Neuron (in vitro differentiated cells): Measurements from ENCODE around the gene IL17RB.

Experiments
- H2AFZ ChIP-seq: one replicate; pipeline ENCODE4 v1.6.1; 2013; ENCODE audit warnings: low read depth, mild to moderate bottlenecking, inconsistent platforms, low read length, moderate library complexity
- H3K27me3 ChIP-seq: one replicate; pipeline ENCODE4 v1.6.1; 2013; ENCODE audit warnings: low read length; ENCODE audit not compliant: insufficient read depth
- H3K36me3 ChIP-seq: one replicate; pipeline ENCODE4 v1.6.1; 2013; ENCODE audit warnings: low read length; ENCODE audit not compliant: insufficient read depth
- H3K4me1 ChIP-seq: one replicate; pipeline ENCODE4 v1.6.1; 2013; ENCODE audit warnings: low read length; ENCODE audit not compliant: insufficient read depth
- H3K4me3 ChIP-seq: 2 replicates; pipeline ENCODE4 v1.5.1; 2013; ENCODE audit warnings: mild to moderate bottlenecking, low read length, moderate library complexity
- H3K9me3 ChIP-seq: one replicate; pipeline ENCODE4 v1.6.1; 2013; ENCODE audit warnings: low read length

The IL17RB gene

GRCh38 chr3:53817211-53817610 lies 29.2 kb upstream of the IL17RB start:
- Histone ChIP-seq H3K36me3 (no peaks in the 10 kb centered on the region), H3K9me3 (no peaks in the 10 kb centered on the region), H3K27me3 (no peaks in the 10 kb centered on the region), H2AFZ (no peak overlapping the region), H3K4me3 (no peak overlapping the region), H3K4me1 (peaks cover 5% of the 10 kb centered on the region)

DNA sequence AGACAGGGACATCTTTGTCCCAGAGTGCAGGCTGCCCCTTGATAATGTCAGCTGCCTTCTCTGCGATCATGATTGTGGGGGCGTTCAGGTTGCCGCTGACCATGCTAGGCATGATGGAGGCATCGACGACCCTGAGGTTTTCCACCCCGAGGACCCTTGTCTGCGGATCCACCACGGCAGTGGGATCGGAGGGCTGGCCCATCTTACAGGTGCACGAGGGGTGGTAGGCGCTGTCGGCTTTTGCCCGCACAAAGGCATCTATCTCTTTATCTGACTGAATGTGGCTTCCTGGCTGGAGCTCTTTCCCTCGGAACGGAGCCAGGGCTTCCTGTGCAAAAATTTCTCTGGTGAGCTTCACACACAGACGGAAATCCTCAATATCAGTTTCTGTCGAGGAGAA lies 28.6 kb upstream of the IL17RB start:
- no peaks in the 10 kb centered on the region for H3K9me3 ChIP-seq
- no peaks in the 10 kb centered on the region for H3K27me3 ChIP-seq
- no peak overlapping the region for H3K4me3 ChIP-seq

GRCh38 chr3:53818221-53819162 lies 27.9 kb upstream of the IL17RB start:
- Histone ChIP-seq H3K9me3 (no peaks in the 10 kb centered on the region), H3K27me3 (no peaks in the 10 kb centered on the region), H3K4me1 (no peaks in the 10 kb centered on the region), H2AFZ (no peak overlapping the region), H3K4me3 (no peak overlapping the region), H3K36me3 (no peaks in the 10 kb centered on the region)

More for the DNA sequence above, 28.6 kb upstream of the IL17RB start:
- no peak overlapping the region for H2AFZ ChIP-seq
- no peaks in the 10 kb centered on the region for H3K36me3 ChIP-seq
- H3K4me1 ChIP-seq, result no peaks in the 10 kb centered on the region

GRCh38 chr3:53819163-53819868 lies 27.1 kb upstream of the IL17RB start:
- Histone ChIP-seq H2AFZ (no peak overlapping the region), H3K4me3 (no peak overlapping the region), H3K4me1 (no peaks in the 10 kb centered on the region), H3K9me3 (no peaks in the 10 kb centered on the region), H3K27me3 (no peaks in the 10 kb centered on the region), H3K36me3 (no peaks in the 10 kb centered on the region)

DNA sequence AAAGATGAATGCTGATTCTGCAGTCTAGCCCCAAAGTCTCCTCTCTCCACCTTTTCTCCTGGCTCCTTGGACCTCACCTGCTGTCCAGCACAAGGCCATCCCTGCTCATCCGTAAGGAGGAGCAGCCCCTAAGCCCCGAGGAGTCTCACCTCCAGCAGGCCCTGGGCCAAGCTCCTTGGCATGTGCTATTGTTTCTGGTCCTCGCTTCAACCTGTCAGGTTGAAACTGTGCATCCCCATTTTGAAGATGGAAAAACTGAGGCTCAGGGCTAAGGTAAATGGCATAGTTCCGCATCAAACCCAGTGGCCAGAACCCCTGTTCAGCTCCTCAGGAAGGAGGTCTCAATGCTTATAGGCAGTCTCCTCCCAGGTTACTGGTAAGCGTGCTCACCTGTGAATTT lies 26.3 kb upstream of the IL17RB start:
- no peaks in the 10 kb centered on the region for H3K36me3 ChIP-seq
- no peaks in the 10 kb centered on the region for H3K27me3 ChIP-seq
- H3K9me3 ChIP-seq, result no peaks in the 10 kb centered on the region
- no peaks in the 10 kb centered on the region for H3K4me1 ChIP-seq
- H2AFZ ChIP-seq, result no peak overlapping the region
- no peak overlapping the region for H3K4me3 ChIP-seq

DNA sequence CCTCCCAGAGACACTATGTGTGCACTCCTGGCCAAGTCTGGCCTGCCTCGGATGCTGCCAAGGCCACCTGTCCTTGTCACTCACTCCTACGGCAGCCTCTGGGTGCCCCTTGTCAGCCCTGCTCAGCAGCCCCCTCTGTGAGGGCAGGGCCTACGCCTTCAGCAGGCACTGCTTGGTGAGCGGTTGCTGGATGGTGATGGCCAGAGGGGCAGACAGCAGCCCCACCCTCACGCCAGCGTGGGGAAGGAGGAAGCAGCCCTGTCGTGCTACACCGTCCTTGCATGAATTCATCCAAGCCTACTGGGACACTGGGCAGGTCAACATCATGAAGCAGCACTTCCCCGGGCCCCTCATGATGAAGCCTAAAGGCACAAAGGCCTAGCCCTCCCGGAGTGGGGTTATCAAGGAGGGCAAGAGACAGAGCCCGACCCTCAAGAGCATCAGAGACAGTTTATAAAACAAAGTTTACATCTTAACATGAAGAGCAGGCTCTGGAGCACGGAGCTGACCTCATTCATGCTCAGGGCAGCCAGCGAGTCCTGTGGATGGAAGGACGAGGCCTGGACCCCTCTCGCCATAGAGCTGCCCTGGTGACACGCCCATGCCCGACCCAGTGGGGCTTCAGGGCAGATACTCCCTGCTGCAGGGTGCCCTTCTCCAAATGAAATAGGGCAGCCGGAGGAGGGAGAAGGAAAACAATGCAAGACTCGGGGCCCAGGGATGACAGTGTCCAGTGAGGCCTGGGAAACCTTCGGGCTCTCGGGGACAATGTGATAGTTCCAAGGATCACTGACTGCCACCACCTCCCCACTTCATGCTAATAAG lies 25.4 kb upstream of the IL17RB start:
- no peak overlapping the region for H2AFZ ChIP-seq
- no peaks in the 10 kb centered on the region for H3K4me1 ChIP-seq
- no peak overlapping the region for H3K4me3 ChIP-seq
- H3K27me3 ChIP-seq, result no peaks in the 10 kb centered on the region
- H3K36me3 ChIP-seq, result no peaks in the 10 kb centered on the region
- no peaks in the 10 kb centered on the region for H3K9me3 ChIP-seq

GRCh38 chr3:53821631-53822121 lies 24.7 kb upstream of the IL17RB start:
- Histone ChIP-seq H3K9me3 (no peaks in the 10 kb centered on the region), H3K27me3 (no peaks in the 10 kb centered on the region), H3K4me1 (no peaks in the 10 kb centered on the region), H3K36me3 (no peaks in the 10 kb centered on the region), H3K4me3 (no peak overlapping the region), H2AFZ (no peak overlapping the region)

DNA sequence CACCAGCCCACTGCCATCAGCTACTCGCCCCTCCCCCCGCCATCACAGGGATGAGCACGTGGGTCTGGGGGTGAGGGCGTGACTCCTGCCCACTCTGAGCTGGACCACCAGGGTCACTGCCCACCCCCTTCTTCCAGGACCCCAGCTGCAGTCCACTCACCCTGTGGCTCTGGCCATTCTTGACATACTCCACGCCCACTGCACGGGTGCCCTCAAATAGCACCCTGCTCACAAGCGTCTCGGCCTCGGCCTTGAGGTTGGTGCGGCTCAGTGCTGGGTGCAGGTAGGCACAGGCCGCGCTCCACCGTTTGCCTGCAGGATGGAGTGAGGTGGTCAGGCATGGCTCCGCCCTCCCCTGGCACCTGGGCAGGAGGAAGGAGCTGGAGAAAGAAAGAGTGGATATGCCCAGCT lies 24.0 kb upstream of the IL17RB start:
- no peaks in the 10 kb centered on the region for H3K27me3 ChIP-seq
- H3K4me1 ChIP-seq, result no peaks in the 10 kb centered on the region
- no peaks in the 10 kb centered on the region for H3K9me3 ChIP-seq
- no peak overlapping the region for H3K4me3 ChIP-seq
- H3K36me3 ChIP-seq, result no peaks in the 10 kb centered on the region
- H2AFZ ChIP-seq, result no peak overlapping the region

DNA sequence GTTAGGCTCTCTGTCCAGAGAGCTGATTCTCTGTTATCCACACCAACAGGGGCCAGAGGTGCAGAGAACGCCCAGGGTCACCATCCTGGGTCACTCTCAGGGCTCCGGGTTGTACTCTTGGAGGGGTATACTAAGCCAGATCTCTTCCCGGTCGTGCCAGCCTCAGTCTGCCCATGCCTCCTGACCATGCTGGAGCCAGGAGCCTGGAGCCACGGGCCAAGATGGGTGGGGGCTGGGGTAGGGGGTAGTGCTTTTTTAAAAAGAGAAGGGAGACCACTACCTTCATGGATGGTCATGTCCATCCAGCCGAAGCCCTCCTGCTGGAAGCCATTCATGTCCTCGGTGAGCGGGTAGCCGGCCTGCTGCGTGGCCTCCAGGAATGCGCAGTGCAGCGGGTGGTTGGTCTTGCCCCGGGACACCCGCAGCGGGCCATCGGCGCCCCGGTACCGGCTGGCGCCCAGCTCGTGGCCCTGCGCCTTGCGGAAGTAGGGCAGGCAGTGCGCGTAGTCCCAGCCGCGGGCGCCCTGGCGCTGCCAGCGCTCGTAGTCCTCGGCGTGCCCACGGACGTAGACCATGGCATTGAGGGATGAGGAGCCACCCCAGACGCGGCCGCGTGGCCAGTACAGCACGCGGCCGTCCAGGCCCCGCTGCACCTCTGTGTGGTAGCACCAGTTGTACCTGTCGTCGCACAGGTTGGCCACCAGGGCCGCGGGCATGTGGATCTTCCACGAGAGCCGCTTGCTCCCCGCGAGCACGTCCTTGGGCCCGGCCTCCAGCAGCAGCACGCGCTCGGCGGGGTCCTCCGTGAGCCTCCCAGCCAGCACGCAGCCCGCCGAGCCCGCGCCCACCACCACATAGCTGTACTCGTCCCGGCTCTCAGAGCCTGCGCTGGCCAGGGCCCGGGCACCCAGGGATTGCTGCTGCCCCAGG lies 23.1 kb upstream of the IL17RB start:
- no peaks in the 10 kb centered on the region for H3K27me3 ChIP-seq
- no peak overlapping the region for H2AFZ ChIP-seq
- H3K36me3 ChIP-seq, result no peaks in the 10 kb centered on the region
- H3K9me3 ChIP-seq, result no peaks in the 10 kb centered on the region
- H3K4me1 ChIP-seq, result peaks cover 5% of the 10 kb centered on the region
- no peak overlapping the region for H3K4me3 ChIP-seq

- H3K27me3 ChIP-seq, result no peaks in the 10 kb centered on the region
- peaks cover 5% of the 10 kb centered on the region for H3K4me1 ChIP-seq
- no peaks in the 10 kb centered on the region for H3K9me3 ChIP-seq
Measured at GRCh38 chr3:53823956-53824657, 22.3 kb upstream of the IL17RB start.

DNA sequence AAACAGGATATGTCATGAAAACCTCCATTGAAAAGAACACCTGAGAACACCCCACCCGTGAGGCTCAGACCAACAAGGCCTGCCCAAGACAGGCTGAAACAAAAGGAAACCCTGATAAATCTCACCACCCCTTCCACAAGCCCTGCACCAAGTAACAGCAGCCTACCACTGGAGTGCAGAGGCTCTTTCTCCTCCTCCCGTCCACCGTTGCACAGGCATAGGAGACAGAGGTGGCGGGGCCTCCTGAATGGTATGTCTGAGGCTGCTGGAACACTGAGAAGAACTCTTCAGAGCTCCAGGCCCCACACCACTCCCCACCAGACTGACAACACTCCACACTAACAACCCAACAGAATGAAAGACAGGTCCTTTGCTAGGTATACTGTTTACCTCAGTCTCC lies 21.6 kb upstream of the IL17RB start:
- Histone ChIP-seq H3K4me3 (no peak overlapping the region), H3K4me1 (peaks cover 5% of the 10 kb centered on the region), H3K36me3 (no peaks in the 10 kb centered on the region), H3K9me3 (no peaks in the 10 kb centered on the region), H3K27me3 (no peaks in the 10 kb centered on the region), H2AFZ (no peak overlapping the region)

More at GRCh38 chr3:53823956-53824657, 22.3 kb upstream of the IL17RB start:
- Histone ChIP-seq H3K36me3 (no peaks in the 10 kb centered on the region), H3K4me3 (no peak overlapping the region), H2AFZ (no peak overlapping the region)
